HEK293 (cell line): Measurements from ENCODE around the gene CUEDC1.

Experiments
- KLF16 ChIP-seq: fragments of 450-650 bp; formaldehyde crosslinking; IDR thresholded peaks from 2 replicates; pipeline ENCODE4 v1.5.1; 2017; ENCODE audit warnings: missing biosample characterization, missing genetic modification characterization
- KLF8 ChIP-seq: fragments of 450-650 bp; formaldehyde crosslinking; IDR thresholded peaks from 2 replicates; pipeline ENCODE4 v1.5.1; 2016; ENCODE audit warnings: missing biosample characterization, missing genetic modification characterization
- PRDM1 ChIP-seq: fragments of 450-650 bp; formaldehyde crosslinking; IDR thresholded peaks from 2 replicates; pipeline ENCODE4; 2016; ENCODE audit warnings: missing biosample characterization, missing genetic modification characterization
- SALL2 ChIP-seq: fragments of 450-650 bp; formaldehyde crosslinking; IDR thresholded peaks from 2 replicates; pipeline ENCODE4 v1.5.0; 2017; ENCODE audit warnings: missing biosample characterization, mild to moderate bottlenecking, missing genetic modification characterization, borderline replicate concordance
- WT1 ChIP-seq: fragments of 450-650 bp; formaldehyde crosslinking; IDR thresholded peaks from 2 replicates; pipeline ENCODE4 v1.5.1; 2016; ENCODE audit warnings: missing biosample characterization, missing genetic modification characterization
- ZBTB17 ChIP-seq: fragments of 450-650 bp; formaldehyde crosslinking; IDR thresholded peaks from 2 replicates; pipeline ENCODE4 v1.5.1; 2016; ENCODE audit warnings: missing biosample characterization, missing genetic modification characterization
- ZNF138 ChIP-seq: fragments of 450-650 bp; formaldehyde crosslinking; IDR thresholded peaks from 2 replicates; pipeline ENCODE4 v1.5.1; 2016; ENCODE audit warnings: missing biosample characterization, missing genetic modification characterization, borderline replicate concordance
- ZNF221 ChIP-seq: fragments of 450-650 bp; formaldehyde crosslinking; IDR thresholded peaks from 2 replicates; pipeline ENCODE4 v1.5.1; 2017; ENCODE audit warnings: missing biosample characterization, missing genetic modification characterization, borderline replicate concordance
- ZNF274 ChIP-seq, 2 experiments: fragments of 200-500 bp in 1 of 2; fragments of 450-650 bp in 1 of 2; sonication (Bioruptor generic) in 1 of 2; formaldehyde crosslinking in 1 of 2; IDR thresholded peaks; 2 replicates each; pipeline versions ENCODE4 v1.5.1 to v1.6.1; 2014 to 2016; ENCODE audit warnings: borderline replicate concordance in 1 of 2, inconsistent platforms in 1 of 2, low read length in 1 of 2, missing biosample characterization in 1 of 2, missing genetic modification characterization in 1 of 2
- ZNF324 ChIP-seq: fragments of 450-650 bp; formaldehyde crosslinking; IDR thresholded peaks from 2 replicates; pipeline ENCODE4 v1.5.1; 2016; ENCODE audit warnings: missing biosample characterization, missing genetic modification characterization
- ZNF341 ChIP-seq: fragments of 450-650 bp; formaldehyde crosslinking; IDR thresholded peaks from 2 replicates; pipeline ENCODE4; 2016; ENCODE audit warnings: low read depth, missing biosample characterization, missing genetic modification characterization
- ZNF354C ChIP-seq: fragments of 450-650 bp; formaldehyde crosslinking; IDR thresholded peaks from 2 replicates; pipeline ENCODE4 v1.5.1; 2016; ENCODE audit warnings: missing biosample characterization, missing genetic modification characterization, low read depth, borderline replicate concordance
- ZNF404 ChIP-seq: fragments of 450-650 bp; formaldehyde crosslinking; IDR thresholded peaks from 2 replicates; pipeline ENCODE4 v1.5.1; 2017; ENCODE audit warnings: missing biosample characterization, missing genetic modification characterization
- ZNF518A ChIP-seq: fragments of 450-650 bp; formaldehyde crosslinking; conservative IDR thresholded peaks from 2 replicates; pipeline ENCODE4 v1.5.1; 2016; ENCODE audit warnings: low read depth, missing biosample characterization, missing genetic modification characterization
- ZNF610 ChIP-seq: fragments of 450-650 bp; formaldehyde crosslinking; IDR thresholded peaks from 2 replicates; pipeline ENCODE4 v1.5.1; 2016; ENCODE audit warnings: missing biosample characterization, missing genetic modification characterization, borderline replicate concordance
- ZNF623 ChIP-seq: fragments of 450-650 bp; formaldehyde crosslinking; IDR thresholded peaks from 2 replicates; pipeline ENCODE4 v1.5.1; 2016; ENCODE audit warnings: missing biosample characterization, missing genetic modification characterization
- ZNF704 ChIP-seq: fragments of 450-650 bp; formaldehyde crosslinking; IDR thresholded peaks from 2 replicates; pipeline ENCODE4 v1.5.1; 2016; ENCODE audit warnings: missing biosample characterization, missing genetic modification characterization
- ZNF768 ChIP-seq: fragments of 450-650 bp; formaldehyde crosslinking; IDR thresholded peaks from 2 replicates; pipeline ENCODE4 v1.5.1; 2018; ENCODE audit warnings: missing biosample characterization, mild to moderate bottlenecking, missing genetic modification characterization
- TF ChIP-seq, protein P1 (sequence below): fragments of 450-650 bp; formaldehyde crosslinking; IDR thresholded peaks from 2 replicates; pipeline ENCODE4 v1.5.1; 2017; ENCODE audit warnings: missing biosample characterization, missing genetic modification characterization

Gene CUEDC1

DNA sequence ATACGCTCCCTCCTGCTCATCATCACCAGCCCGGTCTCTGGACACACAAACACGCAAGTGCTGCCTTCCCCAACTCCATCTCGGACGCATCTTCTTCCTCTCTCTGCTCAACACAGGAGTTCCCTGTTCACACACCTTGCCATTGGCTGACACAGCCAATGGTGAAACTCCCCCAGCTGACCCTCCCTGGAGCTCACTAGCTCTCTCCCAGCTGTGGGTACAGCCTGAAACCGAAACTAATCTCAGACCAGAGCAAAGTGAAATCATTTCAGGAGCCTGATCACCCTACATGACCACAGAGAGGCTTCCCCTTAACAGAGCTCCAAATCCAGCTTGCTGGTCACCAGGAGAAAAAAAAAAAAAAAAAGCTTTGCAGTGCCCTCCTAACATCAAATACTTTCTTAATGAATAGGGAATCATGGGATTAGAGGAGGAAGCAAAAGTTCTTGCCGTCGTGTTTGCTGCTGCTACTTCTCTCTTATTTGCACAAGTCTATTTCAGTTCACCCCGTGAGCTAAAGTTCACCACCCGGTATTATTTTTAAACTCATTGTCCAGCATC is 8.3 kb downstream of the CUEDC1 start (continued):
- TF ChIP-seq ZNF518A (tag by site-specific recombination) = no peak
- no peak for TF ChIP-seq SALL2 (tag by site-specific recombination)
- TF ChIP-seq ZNF324 (tag by site-specific recombination) = no peak
- TF ChIP-seq, protein P1, sequence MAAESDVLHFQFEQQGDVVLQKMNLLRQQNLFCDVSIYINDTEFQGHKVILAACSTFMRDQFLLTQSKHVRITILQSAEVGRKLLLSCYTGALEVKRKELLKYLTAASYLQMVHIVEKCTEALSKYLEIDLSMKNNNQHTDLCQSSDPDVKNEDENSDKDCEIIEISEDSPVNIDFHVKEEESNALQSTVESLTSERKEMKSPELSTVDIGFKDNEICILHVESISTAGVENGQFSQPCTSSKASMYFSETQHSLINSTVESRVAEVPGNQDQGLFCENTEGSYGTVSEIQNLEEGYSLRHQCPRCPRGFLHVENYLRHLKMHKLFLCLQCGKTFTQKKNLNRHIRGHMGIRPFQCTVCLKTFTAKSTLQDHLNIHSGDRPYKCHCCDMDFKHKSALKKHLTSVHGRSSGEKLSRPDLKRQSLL = no peak
- TF ChIP-seq ZNF221 (tag by site-specific recombination) = no peak
- TF ChIP-seq WT1 = no peak
- no peak for TF ChIP-seq ZNF768 (tag by site-specific recombination)
- peak; percentile 64 for TF ChIP-seq ZNF341 (tag by site-specific recombination)
- TF ChIP-seq ZNF138 (tag by site-specific recombination) = no peak
- no peak for TF ChIP-seq KLF16 (tag by site-specific recombination)
- TF ChIP-seq ZNF704 (tag by site-specific recombination) = no peak
- TF ChIP-seq ZNF274 (IDR thresholded peaks at IDR 0.05; ENCODE audit: low read length) = no peak
- TF ChIP-seq ZNF274 (tag by site-specific recombination; IDR thresholded peaks at IDR 0.05; ENCODE audit: borderline replicate concordance) = no peak
- TF ChIP-seq ZBTB17 (tag by site-specific recombination) = peak; percentile 90
- no peak for TF ChIP-seq ZNF610 (tag by site-specific recombination)
- TF ChIP-seq ZNF623 = no peak
- TF ChIP-seq KLF8 = peak; percentile 29; the same call in 1 of the 2 replicates
- TF ChIP-seq ZNF404 (tag by site-specific recombination) = no peak
- TF ChIP-seq ZNF354C (tag by site-specific recombination) = no peak
- peak; percentile 73 for TF ChIP-seq PRDM1 (tag by site-specific recombination)
